ENCODE measurements around the gene LDHB. TPM values are rescaled to one million over a fixed set of nuclear protein-coding genes. Genes with fewer than 3 reads are reported as not detected.
"Not testable (repeated sequence)": the region's sequence is repeated elsewhere in the genome, so short reads cannot be mapped to it uniquely, and the experiment has no call there.

Gene LDHB
- total RNA-seq, 1 donor from 2014 or later = 438 TPM

- DNase-seq = not testable (repeated sequence)
These were observed 3.9 kb upstream of the LDHB start for GRCh38 chr12:21661396-21662093.

- DNase-seq = no peak
These were observed 1.7 kb upstream of the LDHB start for GRCh38 chr12:21659383-21659782.

GRCh38 chr12:21656905-21657325, 727 bp downstream of the LDHB start:
- peak; percentile 58 for DNase-seq

GRCh38 chr12:21655591-21655990, 2.1 kb downstream of the LDHB start:
- DNase-seq = no peak

- DNase-seq = no peak
These were observed 5.8 kb downstream of the LDHB start for GRCh38 chr12:21651821-21652220.

GRCh38 chr12:21650997-21651396, 6.6 kb downstream of the LDHB start:
- DNase-seq = no peak

- DNase-seq = peak; percentile 50
These were observed 8.6 kb downstream of the LDHB start for GRCh38 chr12:21649034-21649433.

- DNase-seq = no peak
These were observed 9.3 kb downstream of the LDHB start for GRCh38 chr12:21648378-21648777.

GRCh38 chr12:21647179-21647578, 10.5 kb downstream of the LDHB start:
- DNase-seq = no peak

GRCh38 chr12:21645041-21645500, 12.6 kb downstream of the LDHB start:
- not testable (repeated sequence) for DNase-seq

- DNase-seq = no peak
These were observed 13.1 kb downstream of the LDHB start for GRCh38 chr12:21644516-21644915.

GRCh38 chr12:21643758-21644157, 13.9 kb downstream of the LDHB start:
- no peak for DNase-seq

- peak; percentile 32 for DNase-seq
These were observed 14.8 kb downstream of the LDHB start for GRCh38 chr12:21642707-21643389.

GRCh38 chr12:21638054-21638891, 19.4 kb downstream of the LDHB start:
- DNase-seq = no peak

GRCh38 chr12:21634245-21634644, 23.4 kb downstream of the LDHB start:
- DNase-seq = no peak

GRCh38 chr12:21631367-21631766, 26.3 kb downstream of the LDHB start:
- DNase-seq = no peak

- no peak for DNase-seq
These were observed 29.7 kb downstream of the LDHB start for GRCh38 chr12:21627924-21628323.

- DNase-seq = no peak
These were observed 39.1 kb downstream of the LDHB start for GRCh38 chr12:21618566-21618965.

- no peak for DNase-seq
These were observed 40.6 kb downstream of the LDHB start for GRCh38 chr12:21617030-21617429.

- peak; percentile 80 for DNase-seq
These were observed 42.2 kb downstream of the LDHB start for GRCh38 chr12:21615431-21615830.

- DNase-seq = no peak
These were observed 43.1 kb downstream of the LDHB start for GRCh38 chr12:21614506-21614905.

GRCh38 chr12:21613931-21614330, 43.7 kb downstream of the LDHB start:
- DNase-seq = peak; percentile 4

GRCh38 chr12:21608196-21608595, 49.4 kb downstream of the LDHB start:
- peak; percentile 48 for DNase-seq
